GM12878 (cell line): ENCODE data around the gene DKC1. TPM values are rescaled to one million over a fixed set of nuclear protein-coding genes. Genes with fewer than 3 reads are reported as not detected.

ENCODE experiments used
- ATAC-seq: fragments of 200-7000 bp; cut with Tn5 transposase; 3 replicates; pipeline ENCODE4 v1.9.1; 2020; ENCODE audit warnings: mild to moderate bottlenecking, moderate library complexity
- BruUV-seq: library from RNA; stranded (reverse); fragments of 400-500 nt; replicated peaks from 2 replicates; lab custom pipeline; 2021; lab: Mats Ljungman, UMichigan
- CTCF ChIA-PET: fragments of 300-600 bp; sonication (Branson Sonifier 250); formaldehyde crosslinking; extraction: SDS; loops from one replicate; lab custom pipeline; 2021; ENCODE audit warnings: inconsistent platforms; lab: Yijun Ruan, JAX
- POLR2A ChIA-PET: fragments of 350-600 bp; formaldehyde crosslinking; extraction: SDS; loops from one replicate; lab custom pipeline; 2021; ENCODE audit warnings: inconsistent platforms; lab: Charles Lee
- RAD21 ChIA-PET: fragments of 300-600 bp; sonication (Branson Sonifier 250); formaldehyde crosslinking; loops from one replicate; lab custom pipeline; 2023; ENCODE audit warnings: antibody characterized with exemption; ENCODE audit not compliant: unreplicated experiment; lab: Charles Lee
- SMC1A ChIA-PET: fragments of 300-600 bp; sonication (Branson Sonifier 250); formaldehyde crosslinking; loops from one replicate; lab custom pipeline; 2023; ENCODE audit not compliant: unreplicated experiment, uncharacterized antibody; lab: Charles Lee
- DNase-seq: peaks from one replicate; pipeline ENCODE4 v3.0.0-alpha.2; 2011; ENCODE audit warnings: low read depth, low spot score
- FAIRE-seq: peaks from 3 replicates; lab custom pipeline; 2011; peaks lifted over from hg19 to GRCh38; lab: Jason Lieb, UNC
- H2AFZ ChIP-seq: 2 replicates; pipeline ENCODE4 v1.6.0; 2011; ENCODE audit warnings: low read depth, low read length, control low read depth; ENCODE audit not compliant: control insufficient read depth
- H3K27ac ChIP-seq: 2 replicates; pipeline ENCODE4 v1.5.1; 2011; ENCODE audit warnings: control low read depth; ENCODE audit not compliant: control insufficient read depth, insufficient read depth
- H3K27me3 ChIP-seq, 2 experiments: replicated peaks in 1 of 2; 2 replicates each; pipeline versions ENCODE4 v1.6.0 to v1.6.1; 2011; ENCODE audit warnings: low read length in 1 of 2; ENCODE audit not compliant: control insufficient read depth in 2 of 2, insufficient read depth in 2 of 2
- H3K36me3 ChIP-seq, 2 experiments: 2 replicates each; pipeline ENCODE4 v1.5.1; 2011; ENCODE audit warnings: low read length in 1 of 2; ENCODE audit not compliant: control insufficient read depth in 2 of 2, insufficient read depth in 2 of 2
- H3K4me1 ChIP-seq: 2 replicates; pipeline ENCODE4 v1.6.1; 2011; ENCODE audit warnings: mild to moderate bottlenecking, low read length, moderate library complexity, mixed read lengths; ENCODE audit not compliant: control insufficient read depth, insufficient read depth
- H3K4me2 ChIP-seq: 2 replicates; pipeline ENCODE4 v1.6.0; 2011; ENCODE audit warnings: control low read depth; ENCODE audit not compliant: control insufficient read depth, insufficient read depth
- H3K4me3 ChIP-seq: fragments of 200-600 bp; sonication (generic); 2 replicates; pipeline ENCODE4 v1.5.1; 2016
- H3K79me2 ChIP-seq: 2 replicates; pipeline ENCODE4 v1.6.0; 2011; ENCODE audit warnings: low read length; ENCODE audit not compliant: control insufficient read depth, insufficient read depth
- H3K9ac ChIP-seq: 2 replicates; pipeline ENCODE4 v1.8.0; 2011; ENCODE audit warnings: low read length, control low read depth, mixed read lengths; ENCODE audit not compliant: control insufficient read depth, insufficient read depth
- H3K9me3 ChIP-seq: replicated peaks from 3 replicates; pipeline ENCODE4 v1.5.1; 2011; ENCODE audit warnings: mild to moderate bottlenecking, low read length; ENCODE audit not compliant: control insufficient read depth, insufficient read depth
- H4K20me1 ChIP-seq: 2 replicates; pipeline ENCODE4 v1.6.0; 2011; ENCODE audit not compliant: control insufficient read depth, insufficient read depth
- CREM ChIP-seq: IDR thresholded peaks from 2 replicates; pipeline ENCODE4 v1.6.1; 2014; ENCODE audit warnings: antibody characterized with exemption, low read depth
- DPF2 ChIP-seq: fragments of 450-650 bp; IDR thresholded peaks from 2 replicates; pipeline ENCODE4 v1.6.1; 2017; ENCODE audit warnings: mild to moderate bottlenecking
- FOS ChIP-seq: IDR thresholded peaks from 3 replicates; pipeline ENCODE4 v1.6.1; 2011; ENCODE audit warnings: borderline replicate concordance; ENCODE audit not compliant: insufficient read length; ENCODE audit errors: extremely low read depth
- FOXK2 ChIP-seq: fragments of 450-650 bp; IDR thresholded peaks from 2 replicates; pipeline ENCODE4 v1.6.1; 2017; ENCODE audit warnings: mild to moderate bottlenecking, moderate library complexity
- HDAC2 ChIP-seq: fragments of 200-600 bp; sonication (generic); IDR thresholded peaks from 2 replicates; pipeline ENCODE4 v1.6.1; 2017
- JUND ChIP-seq: IDR thresholded peaks from 2 replicates; pipeline ENCODE4 v1.6.1; 2012; ENCODE audit warnings: low read depth, mild to moderate bottlenecking, low read length, improper control_type of control experiment, moderate library complexity
- NFYB ChIP-seq: IDR thresholded peaks from 2 replicates; pipeline ENCODE4 v1.6.1; 2011; ENCODE audit warnings: low read depth, mild to moderate bottlenecking, low read length, improper control_type of control experiment, moderate library complexity; ENCODE audit not compliant: insufficient read depth
- NR2F1 ChIP-seq: fragments of 450-650 bp; conservative IDR thresholded peaks from 2 replicates; pipeline ENCODE4 v1.6.1; 2017; ENCODE audit warnings: mild to moderate bottlenecking
- PAX5 ChIP-seq: IDR thresholded peaks from 2 replicates; pipeline ENCODE4 v1.6.1; 2011; ENCODE audit warnings: low read depth, low read length, borderline replicate concordance
- POLR2A ChIP-seq: IDR thresholded peaks from 2 replicates; pipeline ENCODE4 v1.6.1; 2011; ENCODE audit warnings: low read depth, mild to moderate bottlenecking, low read length
- RAD51 ChIP-seq: fragments of 450-650 bp; IDR thresholded peaks from 2 replicates; pipeline ENCODE4 v1.6.1; 2016; ENCODE audit warnings: moderate library complexity, mild to moderate bottlenecking, inconsistent platforms
- RBBP5 ChIP-seq: fragments of 200-600 bp; sonication (generic); conservative IDR thresholded peaks from 2 replicates; pipeline ENCODE4 v1.6.1; 2016
- SIX5 ChIP-seq: IDR thresholded peaks from 2 replicates; pipeline ENCODE4 v1.6.1; 2011; ENCODE audit warnings: mild to moderate bottlenecking, low read depth, low read length, moderate library complexity; ENCODE audit not compliant: severe bottlenecking
- SKIL ChIP-seq: fragments of 450-650 bp; IDR thresholded peaks from 2 replicates; pipeline ENCODE4 v1.6.1; 2017; ENCODE audit warnings: mild to moderate bottlenecking, low read depth, inconsistent platforms; ENCODE audit not compliant: poor library complexity, severe bottlenecking
- SMAD5 ChIP-seq: IDR thresholded peaks from 2 replicates; pipeline ENCODE4 v1.6.1; 2016; ENCODE audit warnings: antibody characterized with exemption, low read depth
- SMARCA5 ChIP-seq: fragments of 450-650 bp; IDR thresholded peaks from 2 replicates; pipeline ENCODE4 v1.6.1; 2017; ENCODE audit warnings: mild to moderate bottlenecking
- TCF12 ChIP-seq: IDR thresholded peaks from 2 replicates; pipeline ENCODE4 v1.6.1; 2011; ENCODE audit warnings: low read depth, mild to moderate bottlenecking, low read length
- ZNF207 ChIP-seq: fragments of 450-650 bp; IDR thresholded peaks from 2 replicates; pipeline ENCODE4 v1.6.1; 2014; ENCODE audit warnings: antibody characterized with exemption, mild to moderate bottlenecking, borderline replicate concordance
- ZSCAN29 ChIP-seq: fragments of 450-650 bp; IDR thresholded peaks from 2 replicates; pipeline ENCODE4 v1.6.1; 2017; ENCODE audit warnings: mild to moderate bottlenecking, moderate library complexity
- in situ Hi-C: fragments of 300-500 bp; cut with MboI; formaldehyde crosslinking; loops from 9 replicates; pipeline ENCODE4 v1.14.3; 2018; ENCODE audit warnings: mixed read lengths
- intact Hi-C: fragments of 100-400 bp; cut with micrococcal nuclease; formaldehyde crosslinking; loops from one replicate; pipeline ENCODE4 v1.14.2; 2022; ENCODE audit not compliant: unreplicated experiment
- polyA plus RNA-seq, 11 experiments: library from polyadenylated mRNA; depleted of rRNA in 4 of 11; unstranded in 6 of 11; stranded (reverse) in 5 of 11; fragments of >200 nt; fragmentation: Nextera tagmentation in 4 of 11; fragmentation: Illumina TruSeq in 1 of 11; extraction: Ambion mirVana in 4 of 11; extraction: Trizol in 1 of 11; gene quantifications; 1 replicate in 1 of 11; 2 replicates in 10 of 11; pipeline versions ENCODE4 v1.2.1 to v1.2.3, GENCODE V29; 2011 to 2016; ENCODE audit warnings: inconsistent platforms in 2 of 11, missing spikeins in 2 of 11, low read depth in 1 of 11
- total RNA-seq, 4 experiments: library from RNA; depleted of rRNA in 3 of 4; stranded (reverse); fragments of >200 nt in 3 of 4; fragmentation: Illumina TruSeq in 1 of 4; extraction: Trizol in 1 of 4; gene quantifications; 2 replicates each; pipeline versions ENCODE4 v1.2.1 to v1.2.3, GENCODE V29; 2013 to 2021

DKC1 gene
- total and polyA plus RNA-seq, 10 of the 15 experiments (the other 5 are each of a cell fraction or from before 2014, with no cell fraction given): 70.1 to 159 (median 116) TPM

GRCh38 chrX:154821523-154821922 is 58.9 kb downstream of the DKC1 start:
- Histone ChIP-seq H3K9me3 (no peaks in the 10 kb centered on the region), H4K20me1 (no peaks in the 10 kb centered on the region), H3K79me2 (no peaks in the 10 kb centered on the region), H3K36me3 (no peaks in the 10 kb centered on the region), H3K4me3 (no peak overlapping the region), H3K4me2 (no peak overlapping the region), H3K27me3 (no peaks in the 10 kb centered on the region), H2AFZ (no peak overlapping the region), H3K27ac (no peak overlapping the region), H3K4me1 (no peaks in the 10 kb centered on the region; the same call in 1 of the 2 replicates), H3K9ac (no peak overlapping the region)
- POLR2A ChIA-PET: interaction anchor here (0.6 kb wide), 1 partner anchor 406 kb away, joined by 4 read pairs; no protein-coding TSS in a partner anchor
- no TSS peak for BruUV-seq
- SMC1A ChIA-PET: interaction anchor here (0.9 to 2.6 kb wide), 2 partner anchors 9 to 12 kb away, joined by 3 to 12 read pairs; no protein-coding TSS in a partner anchor
- RAD21 ChIA-PET: no interaction called here
- ATAC-seq (no peak), FAIRE-seq (no peak), DNase-seq (no peak)
- CTCF ChIA-PET: interaction anchor here (0.8 to 1.5 kb wide), 3 partner anchors 9 to 73 kb away, joined by 3 read pairs; no protein-coding TSS in a partner anchor
- intact Hi-C loops: no loop called here
- TF ChIP-seq NFYB: no peak
- no peak for TF ChIP-seq SMARCA5
- no peak for TF ChIP-seq HDAC2
- TF ChIP-seq FOXK2: no peak
- TF ChIP-seq DPF2: no peak
- no peak for TF ChIP-seq RAD51
- no peak for TF ChIP-seq ZSCAN29
- TF ChIP-seq RBBP5: no peak
- no peak for TF ChIP-seq JUND
- TF ChIP-seq SKIL: no peak
- no peak for TF ChIP-seq FOS
- TF ChIP-seq SIX5: no peak
- TF ChIP-seq TCF12: no peak
- no peak for TF ChIP-seq NR2F1
- no peak for TF ChIP-seq POLR2A
- no peak for TF ChIP-seq ZNF207
- TF ChIP-seq CREM: no peak
- no peak for TF ChIP-seq PAX5
- no peak for TF ChIP-seq SMAD5
- in situ Hi-C loops: no loop called here
